Epidermal melanocyte (primary cell): ENCODE data around the gene DROSHA.
"Not testable (repeated sequence)": the region's sequence is repeated elsewhere in the genome, so short reads cannot be mapped to it uniquely, and the experiment has no call there.

Experiments
- DNase-seq: peaks from one replicate; pipeline ENCODE4 v3.0.0; 2011; ENCODE audit warnings: low spot score; ENCODE audit not compliant: insufficient read length

DROSHA gene

DNA sequence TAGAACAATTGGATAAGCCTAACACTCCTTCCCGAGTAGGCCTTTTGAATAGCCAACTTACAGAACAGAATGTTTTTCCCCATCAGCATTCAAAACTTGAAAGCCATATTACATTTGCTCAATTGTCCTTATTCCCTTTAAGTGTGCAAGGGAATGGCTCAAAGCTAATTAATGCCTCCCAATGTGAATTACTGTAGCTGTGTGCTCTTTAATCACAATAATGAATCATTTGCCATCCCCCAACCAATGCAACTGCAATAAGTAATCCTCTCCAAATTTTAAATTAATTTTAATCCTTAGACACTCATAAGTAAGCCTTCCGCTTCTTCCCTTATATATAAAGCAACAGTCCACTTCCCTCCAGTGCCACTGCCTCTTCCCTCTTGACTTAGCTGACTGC lies 115.9 kb downstream of the DROSHA start:
- DNase-seq: no peak

DNA sequence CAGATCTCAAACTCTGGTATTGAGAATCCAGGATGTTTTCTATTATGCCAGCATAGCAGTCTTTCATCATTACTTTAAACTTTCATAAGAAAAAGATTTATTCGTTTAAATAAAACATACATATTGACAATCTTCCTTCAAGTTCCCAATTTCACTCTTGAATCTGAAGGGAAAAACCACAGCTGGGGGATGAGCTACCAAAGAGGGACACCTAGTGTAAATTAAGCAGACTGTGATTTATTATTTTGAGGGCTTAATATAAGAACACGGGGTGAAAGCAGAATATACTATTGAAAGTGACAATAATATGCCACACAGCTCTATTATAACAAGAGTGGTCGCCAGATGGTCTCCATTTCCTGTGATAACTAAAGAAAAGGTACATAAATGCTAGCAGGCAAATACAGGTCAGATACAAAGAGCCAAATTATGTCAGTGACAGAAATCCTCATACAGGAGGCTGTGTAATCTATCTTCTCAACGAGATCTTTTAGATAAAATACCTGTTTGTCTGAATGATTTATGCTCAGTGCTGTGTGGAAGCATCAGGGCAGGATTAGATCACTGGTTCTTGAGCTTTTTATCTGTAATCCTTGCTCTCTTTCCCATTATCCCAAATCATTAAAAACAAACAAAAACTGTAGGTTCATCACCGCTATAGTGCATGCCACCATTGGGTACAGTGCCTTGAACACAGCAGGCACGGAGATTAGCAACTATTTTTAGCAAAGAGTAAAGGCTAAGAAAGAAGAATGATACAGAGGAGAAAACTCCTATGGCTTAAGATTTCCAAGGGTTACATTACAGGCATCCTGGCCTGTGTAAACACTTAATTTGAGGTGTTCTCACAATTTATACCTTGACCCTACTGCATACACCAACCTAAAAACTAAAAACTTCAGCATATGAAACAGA lies 116.6 kb downstream of the DROSHA start:
- no peak for DNase-seq

DNA sequence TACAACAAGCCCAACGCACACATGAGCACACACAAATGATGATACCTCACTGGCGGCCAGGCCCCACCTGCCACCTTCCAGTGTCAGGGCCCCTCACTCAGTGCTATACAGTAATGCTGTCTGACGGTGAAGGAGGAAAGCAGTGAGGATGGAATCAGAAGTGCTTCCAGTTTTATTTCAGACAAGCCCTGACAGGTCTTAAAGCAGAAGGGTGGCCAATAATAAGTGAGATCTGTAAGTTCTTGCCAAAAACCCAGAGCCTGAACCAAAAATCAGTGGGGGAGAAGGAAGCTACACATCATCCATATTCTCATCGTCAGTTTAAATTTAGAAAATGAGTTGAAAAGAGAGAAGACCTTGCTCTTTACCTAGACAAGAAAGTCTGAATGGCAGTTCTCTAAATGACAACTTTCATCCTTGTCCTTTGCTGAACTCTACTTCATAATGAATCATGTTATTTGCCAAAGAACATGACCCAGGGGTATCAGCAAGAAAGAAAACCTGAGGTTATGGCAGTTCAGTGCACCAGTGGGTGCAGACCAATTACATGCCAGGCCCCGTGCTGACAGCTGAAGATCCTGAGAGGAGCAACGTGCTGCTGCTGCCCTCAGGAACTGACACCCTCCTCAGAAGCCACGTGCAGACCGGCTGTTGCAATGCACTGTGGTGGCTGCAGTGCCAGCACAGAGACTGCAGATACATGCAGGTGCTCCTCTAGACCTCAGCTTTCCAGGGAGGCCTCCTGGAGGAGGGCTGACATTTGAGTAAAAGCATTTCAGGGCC lies 118.7 kb downstream of the DROSHA start:
- DNase-seq: no peak

DNA sequence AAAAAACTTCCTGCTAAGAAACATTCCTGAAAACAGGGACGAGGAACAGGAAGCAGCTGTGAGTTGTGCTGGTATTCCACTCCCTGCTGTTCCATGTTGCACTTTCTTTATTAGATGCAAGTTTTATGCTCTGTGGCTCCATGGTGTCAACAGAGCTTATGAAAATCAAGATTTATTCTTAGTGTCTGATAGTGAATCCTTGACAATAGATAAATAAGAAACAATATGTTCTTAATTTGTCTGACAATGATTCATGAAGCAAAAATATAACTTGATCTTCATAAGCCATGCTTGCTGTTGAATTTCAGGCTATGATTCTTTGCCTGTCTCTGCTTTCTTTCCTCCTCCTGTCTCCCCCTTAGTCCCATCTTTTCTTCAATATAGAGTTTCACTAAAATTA lies 119.6 kb downstream of the DROSHA start:
- DNase-seq: no peak

DNA sequence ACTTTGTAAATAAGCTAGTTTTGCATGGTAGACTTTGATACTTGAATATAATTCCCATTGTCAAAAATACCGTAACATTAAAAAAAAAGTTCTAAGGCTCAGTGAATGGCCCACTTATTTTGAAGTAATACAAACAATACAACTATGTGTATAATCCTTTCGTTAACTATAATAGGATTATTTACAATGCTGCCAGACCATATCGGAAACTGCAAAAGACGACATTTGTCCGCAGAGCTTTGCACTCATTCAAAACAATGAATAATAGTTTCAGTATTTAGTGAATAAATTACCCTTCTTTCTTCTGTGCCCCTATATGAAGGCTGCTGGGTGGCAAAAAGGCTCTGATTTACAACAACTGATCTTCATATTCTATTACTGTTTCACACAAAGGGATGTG lies 121.8 kb downstream of the DROSHA start:
- DNase-seq: no peak

DNA sequence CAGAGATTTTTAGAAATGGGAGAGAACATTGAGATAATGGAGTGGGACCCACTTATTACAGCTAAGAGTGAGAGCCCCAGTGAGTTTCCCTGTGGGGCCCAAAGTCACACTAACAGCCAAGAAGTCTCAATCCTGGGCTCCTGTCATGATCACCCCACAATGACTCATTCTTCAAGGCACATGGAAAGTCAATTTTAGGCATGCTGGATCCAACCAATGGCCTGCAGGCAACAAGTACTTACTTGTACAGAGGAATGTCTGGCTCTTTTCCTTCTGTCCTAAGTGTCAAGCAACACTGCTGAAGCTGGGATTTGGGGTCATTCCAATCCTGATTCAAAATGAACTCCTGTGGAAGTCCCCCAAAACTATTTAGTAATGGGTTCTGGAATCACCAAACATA lies 123.1 kb downstream of the DROSHA start:
- no peak for DNase-seq

DNA sequence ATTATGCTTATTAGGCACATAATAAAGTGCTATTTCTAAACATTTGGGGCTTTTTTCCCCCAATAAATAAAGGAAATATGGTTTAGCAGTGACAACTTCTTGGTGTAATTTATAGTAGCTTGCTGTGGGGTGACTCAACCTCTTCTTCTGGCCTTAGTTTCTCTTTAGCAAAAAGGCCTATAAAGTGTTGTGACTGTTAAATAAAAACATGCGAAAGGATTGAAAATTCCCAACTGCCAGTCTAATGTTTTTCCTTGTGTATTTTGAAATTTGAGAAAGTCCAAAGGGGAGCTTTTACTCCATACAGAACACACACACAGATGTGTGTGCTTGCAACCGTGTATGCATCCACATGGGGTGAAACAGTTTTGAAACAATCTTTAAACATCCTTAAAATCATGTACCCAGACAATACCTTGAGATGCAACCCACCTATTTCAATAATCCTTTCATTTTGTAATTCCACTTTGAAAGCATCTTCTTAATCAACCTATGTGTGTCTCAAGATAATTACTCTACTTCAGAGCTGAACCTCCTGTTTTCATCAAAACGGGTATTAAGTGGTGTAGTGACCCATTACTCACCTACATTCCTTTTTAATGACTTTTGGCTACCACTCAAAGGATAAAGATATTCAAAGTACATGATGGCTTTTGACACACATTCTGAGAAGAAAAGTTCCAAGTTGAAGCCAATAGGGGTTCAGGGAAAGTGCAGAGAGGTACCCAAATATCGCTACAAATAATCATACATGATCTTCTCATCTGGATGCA lies 123.8 kb downstream of the DROSHA start:
- DNase-seq: no peak

DNA sequence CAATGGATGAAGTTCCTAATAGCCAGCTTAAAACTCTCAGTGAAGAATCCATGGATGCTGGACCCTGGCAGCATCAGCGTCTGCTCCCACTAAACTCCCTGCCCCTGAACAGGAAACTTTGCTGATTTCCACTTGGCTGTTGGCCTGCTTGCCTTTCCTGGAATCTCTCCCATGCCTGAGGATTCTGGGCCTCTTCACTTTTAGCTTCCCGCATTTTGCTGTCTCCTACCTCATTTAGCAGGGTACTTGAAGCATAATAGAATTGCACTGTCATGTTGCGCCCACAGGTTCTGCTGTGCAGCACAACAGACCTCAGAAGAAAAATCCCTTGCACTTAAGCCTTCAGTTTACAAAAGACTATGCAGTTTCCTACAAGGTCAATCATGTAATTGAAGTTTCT lies 127.6 kb downstream of the DROSHA start:
- no peak for DNase-seq

DNA sequence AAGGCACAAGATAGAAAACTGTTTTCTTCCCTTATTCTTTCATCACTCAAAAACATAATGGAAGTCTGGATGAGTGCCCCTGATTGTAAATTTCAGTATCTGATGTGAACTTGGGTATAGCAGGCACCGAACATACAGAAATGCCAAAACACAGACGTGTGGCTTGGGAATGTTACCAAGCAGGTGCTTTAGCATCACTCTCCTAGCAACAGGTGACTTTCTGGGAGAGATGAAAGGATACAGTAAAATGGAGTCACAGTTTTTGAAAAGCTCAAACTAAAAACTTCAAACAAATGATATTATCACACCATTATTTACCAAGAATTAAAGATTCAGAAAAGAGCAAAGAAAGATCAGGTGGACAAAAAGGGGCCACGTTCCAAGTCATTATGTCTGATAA lies 130.2 kb downstream of the DROSHA start:
- DNase-seq: no peak

DNA sequence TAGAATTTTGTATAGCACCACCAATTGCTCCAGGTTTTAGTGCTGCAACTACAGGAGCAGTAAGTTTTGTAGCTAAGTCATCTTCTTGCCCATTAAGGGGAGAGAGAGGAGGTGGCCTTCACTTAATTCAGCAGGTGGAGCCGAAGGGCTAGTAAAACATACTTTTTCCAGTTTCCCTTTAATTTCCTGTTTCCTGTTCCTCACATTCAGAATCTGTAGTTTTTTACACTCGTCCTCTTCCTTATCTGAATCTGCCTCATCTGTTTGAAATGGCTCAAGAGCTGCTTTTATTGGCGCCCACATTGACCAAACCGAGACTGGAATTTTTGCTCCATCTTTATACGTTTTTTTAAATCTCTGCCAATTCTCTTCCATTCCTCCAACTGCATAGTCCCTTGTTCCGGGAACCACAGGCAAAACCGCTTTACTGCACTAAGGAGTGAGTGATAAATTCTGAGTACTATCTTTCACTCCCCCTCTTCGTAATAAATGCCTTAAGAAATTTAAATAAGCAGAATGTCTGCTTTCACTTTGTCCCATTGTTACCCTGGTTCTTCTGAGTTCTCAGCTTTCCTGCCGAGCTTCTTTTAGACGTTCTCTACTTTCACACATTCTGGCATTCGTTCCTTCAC lies 133.9 kb downstream of the DROSHA start:
- no peak for DNase-seq

DNA sequence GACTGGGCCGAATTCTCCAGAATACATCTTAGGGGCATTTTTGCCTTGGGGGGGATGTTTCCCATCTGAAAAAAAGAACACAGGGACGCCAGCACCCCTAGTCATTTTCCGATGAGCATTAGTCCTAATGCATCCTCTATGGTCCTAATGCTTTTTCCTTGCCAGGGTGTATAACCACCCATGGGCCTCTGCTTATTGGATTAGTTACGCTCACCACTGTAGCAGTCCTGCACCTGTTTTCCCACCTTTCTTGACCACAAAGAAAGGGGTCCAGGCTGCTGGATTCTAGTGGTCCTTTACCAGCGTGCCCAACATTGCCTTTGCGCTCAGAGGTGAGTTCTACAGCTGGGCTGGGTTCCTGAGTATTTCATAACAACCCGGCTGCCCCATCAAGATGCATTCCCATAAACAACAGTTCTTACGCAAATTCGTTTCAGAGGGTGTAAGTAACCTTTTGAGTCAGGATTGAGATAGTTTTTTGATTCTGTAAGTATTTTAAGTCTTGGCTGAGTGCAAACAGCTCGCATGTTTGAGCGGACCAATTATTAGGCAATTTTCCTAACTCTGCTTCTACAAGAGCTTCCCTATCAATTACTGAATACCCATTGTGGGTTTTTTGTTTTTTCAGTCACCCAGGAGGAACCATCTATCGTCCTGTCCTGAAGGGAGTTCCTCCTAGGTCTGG lies 135.1 kb downstream of the DROSHA start:
- no peak for DNase-seq

DNA sequence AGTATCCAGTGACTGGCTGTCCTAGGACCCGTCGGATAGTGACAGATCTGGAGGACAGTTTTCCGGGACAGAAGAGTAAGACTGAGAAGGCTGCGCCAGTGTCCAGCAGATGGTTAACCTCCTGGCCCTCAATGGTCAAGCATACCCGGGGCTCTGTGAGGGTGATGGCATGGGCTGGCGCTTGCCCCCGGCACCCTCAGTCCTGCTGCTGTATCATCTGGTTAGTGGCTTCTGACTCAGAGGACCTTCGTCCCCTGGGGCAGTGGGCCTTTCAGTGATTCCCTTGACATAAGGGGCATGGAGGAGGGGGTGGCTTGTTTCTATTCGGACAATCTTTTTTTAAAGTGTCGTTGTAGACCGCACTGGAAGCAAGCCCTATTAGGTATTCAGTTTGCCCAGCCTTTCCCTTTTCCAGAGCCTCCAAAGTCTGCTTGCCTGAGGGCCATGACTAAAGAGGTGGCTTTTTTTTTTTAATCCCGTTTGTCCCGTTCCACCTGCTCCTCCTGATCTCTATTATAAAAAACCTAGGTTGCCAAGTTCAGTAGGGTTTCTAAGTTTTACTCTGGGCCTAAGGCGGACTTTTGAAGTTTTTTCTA lies 136.3 kb downstream of the DROSHA start:
- not testable (repeated sequence) for DNase-seq

DNA sequence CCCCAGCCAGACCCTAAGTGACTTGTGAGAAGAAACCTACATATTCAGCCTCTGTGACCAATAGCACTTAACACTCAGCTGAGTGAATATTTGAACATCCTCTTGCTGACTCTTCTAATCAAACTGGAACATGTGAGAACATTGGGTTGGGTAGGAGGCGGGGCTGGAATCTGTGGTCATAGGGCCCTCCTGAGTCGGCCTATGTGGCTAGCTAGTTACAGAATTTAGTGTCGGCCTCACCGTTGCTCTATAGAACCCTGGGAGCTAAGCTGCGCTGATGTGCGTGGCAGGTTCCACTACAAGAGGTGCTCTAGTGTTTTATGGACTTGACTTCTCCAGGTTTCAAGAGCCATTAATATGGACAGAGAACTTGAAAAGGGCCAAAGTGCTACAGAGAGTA lies 138.8 kb downstream of the DROSHA start:
- DNase-seq: no peak

DNA sequence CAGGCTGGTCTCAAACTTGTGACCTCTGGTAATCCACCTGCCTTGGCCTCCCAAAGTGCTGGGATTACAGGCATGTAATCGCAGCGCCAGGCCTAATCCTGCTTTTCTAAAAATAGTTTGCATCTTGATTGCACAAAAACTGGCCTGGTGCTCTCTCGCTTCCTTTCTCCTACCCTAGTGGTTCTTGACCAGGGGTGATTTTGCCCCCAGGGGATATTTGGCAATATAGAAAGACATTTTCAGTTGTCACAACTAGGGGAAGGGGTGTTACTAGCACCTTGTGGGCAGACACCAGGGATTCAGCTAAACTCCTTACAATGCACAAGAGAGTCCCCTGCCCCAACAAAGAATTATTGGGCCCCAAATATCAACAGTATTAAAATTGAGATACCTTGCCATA lies 139.8 kb downstream of the DROSHA start:
- no peak for DNase-seq

DNA sequence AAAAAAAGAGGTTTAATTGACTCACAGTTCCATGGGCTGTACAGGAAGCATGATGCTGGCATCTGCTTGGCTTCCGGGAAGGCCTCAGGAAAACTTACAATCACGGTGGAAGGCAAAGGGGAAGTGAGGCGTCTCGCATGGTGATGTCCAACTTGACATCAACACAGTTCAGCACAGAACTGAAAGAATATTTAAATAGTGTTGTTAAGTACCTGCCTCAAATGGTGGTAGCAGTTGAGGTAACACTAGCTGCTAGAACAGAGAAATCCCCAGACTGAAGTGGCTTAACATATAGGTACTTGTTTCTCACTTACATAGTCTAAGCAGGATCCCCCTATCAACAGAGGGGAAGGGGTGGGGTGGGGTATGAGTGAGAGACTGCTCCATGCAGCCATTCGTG lies 141.6 kb downstream of the DROSHA start:
- DNase-seq: no peak

DNA sequence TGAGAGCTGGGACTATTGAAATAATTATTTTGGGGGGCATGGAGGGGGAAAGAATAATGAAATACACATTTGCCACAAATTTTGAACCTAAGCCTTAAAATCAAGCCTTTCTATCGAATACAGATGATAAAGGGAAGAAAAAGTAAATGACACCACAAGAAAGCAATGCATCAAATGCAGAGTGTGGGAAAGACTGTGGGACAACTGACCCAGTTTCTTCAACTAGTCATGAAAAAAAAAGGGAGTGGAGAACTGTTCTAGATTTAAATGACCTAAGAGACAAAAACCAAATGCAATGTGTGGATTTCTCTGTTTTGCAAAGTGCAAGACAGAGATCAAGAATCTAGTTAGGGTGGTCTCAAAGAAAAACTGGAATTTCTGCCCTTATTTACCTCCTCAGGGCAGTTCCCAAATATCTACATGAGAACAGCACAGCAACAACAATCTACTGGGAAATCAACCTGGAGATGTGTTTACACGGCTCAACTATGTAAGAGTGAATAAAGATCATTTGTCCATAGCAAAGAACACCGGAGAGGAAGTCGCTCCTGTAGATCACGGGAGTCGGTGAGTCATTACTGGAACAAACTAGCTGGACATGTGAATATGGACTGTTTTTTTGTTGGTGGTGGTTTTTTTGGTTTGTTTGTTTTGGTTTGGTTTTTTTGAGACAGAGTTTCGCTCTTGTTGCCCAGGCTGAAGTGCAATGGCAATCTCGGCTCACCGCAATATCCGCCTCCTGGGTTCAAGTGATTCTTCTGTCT lies 145.9 kb downstream of the DROSHA start:
- no peak for DNase-seq

DNA sequence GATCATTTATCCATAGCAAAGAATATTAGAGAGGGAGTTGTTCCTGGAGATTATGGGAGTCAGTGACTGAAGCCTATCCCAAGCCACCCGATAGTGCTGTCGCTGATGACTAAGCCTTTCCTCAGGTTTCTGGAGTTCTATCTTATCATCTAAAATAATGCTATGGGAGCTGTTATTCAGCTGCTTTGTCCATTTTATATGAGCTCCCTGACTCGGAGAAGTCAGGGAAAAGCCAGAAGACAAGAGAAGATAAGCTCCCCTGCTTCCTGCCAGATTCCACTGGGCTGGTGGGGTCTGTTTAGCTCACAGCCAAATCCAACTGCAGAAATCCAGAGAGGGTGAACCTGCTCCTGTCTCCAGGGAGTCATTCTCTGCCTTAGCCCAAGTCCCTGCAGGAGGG lies 148.2 kb downstream of the DROSHA start:
- DNase-seq: no peak

DNA sequence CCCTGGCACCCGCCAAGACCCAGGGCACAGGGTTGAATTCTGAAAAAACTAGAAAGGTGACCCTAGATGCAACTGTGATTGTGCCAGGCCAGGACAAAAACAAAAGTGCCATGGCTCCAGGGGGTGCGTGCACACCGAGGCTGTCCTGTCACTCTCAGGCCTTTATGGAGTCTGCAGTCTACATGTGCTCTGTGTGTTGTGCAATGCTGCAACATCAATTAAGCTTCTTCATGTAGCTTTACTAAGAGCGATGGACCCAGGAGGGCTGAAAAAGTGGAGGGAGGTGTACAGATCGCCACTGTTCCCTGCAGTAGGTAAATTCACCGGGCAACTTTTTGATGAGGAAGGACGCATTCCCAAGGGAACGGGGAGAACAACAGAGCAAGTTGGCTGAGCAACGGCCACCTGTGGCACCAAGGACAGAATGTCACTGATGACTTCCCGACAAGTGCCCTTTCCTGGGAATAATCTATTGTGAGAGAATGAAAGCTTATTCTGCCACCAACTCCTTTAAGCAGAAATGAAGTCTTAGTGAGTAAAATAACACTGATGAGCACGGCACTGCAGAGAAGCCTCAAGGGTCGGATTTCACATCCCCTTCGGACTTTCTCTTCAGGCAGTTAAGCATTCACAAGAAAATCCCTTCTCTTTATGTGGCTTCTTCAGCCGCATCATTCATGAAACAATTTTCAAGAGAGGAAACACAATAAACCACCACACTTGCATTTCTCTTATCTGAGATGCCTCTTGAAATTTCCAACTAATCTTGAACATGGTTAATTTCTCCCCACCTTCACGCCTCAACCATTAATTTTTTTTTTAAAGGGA lies 149.6 kb downstream of the DROSHA start:
- DNase-seq: no peak

DNA sequence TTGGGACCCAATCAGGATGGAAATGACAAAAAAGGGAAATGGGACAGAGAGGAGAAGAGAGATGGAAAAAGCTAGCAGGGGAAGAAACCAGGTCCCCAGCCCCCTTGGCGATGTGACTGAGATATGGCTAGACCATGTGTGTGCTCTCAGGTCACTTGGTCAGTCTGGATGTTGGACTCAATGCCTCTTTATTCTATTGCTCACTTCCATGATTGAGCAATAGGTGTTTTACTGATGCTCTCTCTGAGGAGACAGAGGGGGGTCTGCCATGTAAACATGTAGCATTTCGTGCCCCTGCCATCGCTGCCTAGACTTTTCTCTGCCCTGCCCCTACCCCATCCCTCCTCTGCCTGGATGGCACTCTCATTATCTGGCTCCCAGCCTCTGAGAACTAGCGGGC lies 150.6 kb downstream of the DROSHA start:
- no peak for DNase-seq
